ENCODE data around the gene LAMA1. TPM values are rescaled to one million over a fixed set of nuclear protein-coding genes. Genes with fewer than 3 reads are reported as not detected.
A peak's percentile ranks its signal among the peaks of the same experiment; 100 is the strongest.
"Not testable (repeated sequence)": the region's sequence is repeated elsewhere in the genome, so short reads cannot be mapped to it uniquely, and the experiment has no call there.

The LAMA1 gene
- total and polyA plus RNA-seq, 2 experiments from 2014 or later: 11.4 to 36.8 TPM

DNA sequence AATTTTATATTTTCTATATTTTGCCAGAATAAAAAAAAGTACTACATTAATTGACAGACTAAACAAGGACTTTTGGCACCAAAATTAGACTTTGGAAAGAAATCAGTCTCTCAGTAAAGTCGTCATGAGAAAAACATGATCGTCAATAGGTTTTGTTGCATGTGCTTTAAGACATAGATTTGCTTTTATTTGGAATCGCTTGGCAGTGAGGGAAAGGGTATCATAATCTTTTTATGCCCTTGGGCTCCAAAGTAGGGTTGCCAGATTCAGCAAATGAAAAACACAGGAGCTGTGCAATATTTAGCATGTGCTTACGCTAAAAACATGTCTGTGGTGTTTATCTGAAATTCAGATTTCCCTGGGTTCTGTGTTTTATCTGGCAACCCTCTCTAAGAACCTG, 177.6 kb downstream of the LAMA1 start:
- H3K4me1 ChIP-seq (ENCODE audit: low read depth): no peaks in the 10 kb centered on the region
- H3K27ac ChIP-seq: peak overlapping the region; percentile 17
- no peak overlapping the region for H3K4me3 ChIP-seq
- TF ChIP-seq, protein P1, sequence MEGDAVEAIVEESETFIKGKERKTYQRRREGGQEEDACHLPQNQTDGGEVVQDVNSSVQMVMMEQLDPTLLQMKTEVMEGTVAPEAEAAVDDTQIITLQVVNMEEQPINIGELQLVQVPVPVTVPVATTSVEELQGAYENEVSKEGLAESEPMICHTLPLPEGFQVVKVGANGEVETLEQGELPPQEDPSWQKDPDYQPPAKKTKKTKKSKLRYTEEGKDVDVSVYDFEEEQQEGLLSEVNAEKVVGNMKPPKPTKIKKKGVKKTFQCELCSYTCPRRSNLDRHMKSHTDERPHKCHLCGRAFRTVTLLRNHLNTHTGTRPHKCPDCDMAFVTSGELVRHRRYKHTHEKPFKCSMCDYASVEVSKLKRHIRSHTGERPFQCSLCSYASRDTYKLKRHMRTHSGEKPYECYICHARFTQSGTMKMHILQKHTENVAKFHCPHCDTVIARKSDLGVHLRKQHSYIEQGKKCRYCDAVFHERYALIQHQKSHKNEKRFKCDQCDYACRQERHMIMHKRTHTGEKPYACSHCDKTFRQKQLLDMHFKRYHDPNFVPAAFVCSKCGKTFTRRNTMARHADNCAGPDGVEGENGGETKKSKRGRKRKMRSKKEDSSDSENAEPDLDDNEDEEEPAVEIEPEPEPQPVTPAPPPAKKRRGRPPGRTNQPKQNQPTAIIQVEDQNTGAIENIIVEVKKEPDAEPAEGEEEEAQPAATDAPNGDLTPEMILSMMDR (IDR thresholded peaks at IDR 0.05; ENCODE audit: low read depth, low read length): no peak
- H3K36me3 ChIP-seq: peaks cover 13% of the 10 kb centered on the region
- no peaks in the 10 kb centered on the region for H3K27me3 ChIP-seq
- no peak for DNase-seq (ENCODE audit: low read depth in 1 of 2, low spot score in 1 of 2)
- H3K9me3 ChIP-seq (ENCODE audit: low read depth): no peaks in the 10 kb centered on the region

DNA sequence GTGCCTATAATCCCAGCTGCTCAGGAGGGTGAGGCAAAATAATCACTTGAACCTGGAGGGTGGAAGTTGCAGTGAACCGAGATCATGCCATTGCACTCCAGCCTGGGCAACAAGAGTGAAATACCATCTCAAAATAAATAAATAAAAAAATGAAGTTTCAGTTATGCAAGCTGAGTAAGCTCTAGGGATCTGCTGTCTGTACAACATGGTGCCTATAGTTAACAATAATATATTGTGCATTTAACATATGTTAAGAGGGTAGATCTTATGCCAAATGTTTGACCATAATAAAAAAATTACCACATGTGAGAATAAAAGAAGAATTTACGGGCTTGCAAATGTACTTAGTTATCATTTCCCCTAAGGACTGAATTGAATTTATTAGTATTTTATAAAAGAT, 179.2 kb downstream of the LAMA1 start:
- H3K4me3 ChIP-seq; H3K27me3 ChIP-seq; H3K4me1 ChIP-seq (ENCODE audit: low read depth); H3K27ac ChIP-seq; DNase-seq (ENCODE audit: low read depth in 1 of 2, low spot score in 1 of 2); H3K9me3 ChIP-seq (ENCODE audit: low read depth): not testable (repeated sequence)
- H3K36me3 ChIP-seq: peaks cover 13% of the 10 kb centered on the region

DNA sequence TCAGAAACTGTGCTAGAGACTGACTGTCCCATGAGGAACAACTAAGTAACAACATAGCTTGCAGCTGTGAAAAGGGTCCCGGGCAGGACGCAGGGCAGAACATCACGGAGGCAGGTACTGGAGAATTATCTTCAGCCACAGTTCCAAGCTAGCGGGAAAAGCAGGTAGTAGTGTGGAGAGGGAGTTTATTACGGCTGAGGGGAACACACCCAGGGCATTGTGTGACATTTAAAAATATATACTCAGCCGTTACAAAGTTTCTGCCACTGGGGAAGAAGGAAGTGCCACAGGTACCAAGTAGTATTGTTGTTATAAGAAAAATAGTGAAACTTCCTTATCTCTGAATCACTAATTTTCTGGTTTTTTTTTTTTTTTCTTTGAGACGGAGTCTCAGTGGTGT, 179.6 kb downstream of the LAMA1 start:
- Histone ChIP-seq H3K4me3 (no peak overlapping the region), H3K4me1 (ENCODE audit: low read depth) (no peaks in the 10 kb centered on the region), H3K9me3 (ENCODE audit: low read depth) (no peaks in the 10 kb centered on the region), H3K36me3 (peaks cover 12% of the 10 kb centered on the region), H3K27ac (no peak overlapping the region), H3K27me3 (no peaks in the 10 kb centered on the region)
- DNase-seq (ENCODE audit: low read depth in 1 of 2, low spot score in 1 of 2): no peak
- TF ChIP-seq, protein P1 (IDR thresholded peaks at IDR 0.05; ENCODE audit: low read depth, low read length): no peak

DNA sequence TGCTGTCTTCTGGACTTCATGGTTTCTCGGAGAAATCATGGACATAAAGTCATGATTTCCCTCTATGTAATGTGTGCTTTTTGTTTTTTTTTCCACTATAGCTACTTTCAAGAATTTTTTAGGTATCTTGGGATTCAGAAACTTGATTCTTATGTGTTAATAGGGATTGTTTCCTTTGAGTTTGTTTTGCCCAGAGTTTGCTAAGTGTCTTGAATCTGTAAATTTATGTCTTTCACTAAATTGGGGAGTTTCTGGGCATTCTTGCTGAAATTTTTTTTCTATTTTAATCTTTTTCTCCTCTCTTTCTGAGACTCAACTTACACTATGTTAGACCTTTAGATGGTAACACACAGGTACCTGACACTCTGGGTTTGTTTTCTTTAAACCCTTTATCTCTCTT, 182.7 kb downstream of the LAMA1 start:
- no peaks in the 10 kb centered on the region for H3K36me3 ChIP-seq
- no peaks in the 10 kb centered on the region for H3K9me3 ChIP-seq (ENCODE audit: low read depth)
- H3K27ac ChIP-seq: no peak overlapping the region
- TF ChIP-seq, protein P1 (IDR thresholded peaks at IDR 0.05; ENCODE audit: low read depth, low read length): no peak
- H3K4me3 ChIP-seq: no peak overlapping the region
- H3K4me1 ChIP-seq (ENCODE audit: low read depth): no peaks in the 10 kb centered on the region
- no peaks in the 10 kb centered on the region for H3K27me3 ChIP-seq
- no peak for DNase-seq (ENCODE audit: low read depth in 1 of 2, low spot score in 1 of 2)

DNA sequence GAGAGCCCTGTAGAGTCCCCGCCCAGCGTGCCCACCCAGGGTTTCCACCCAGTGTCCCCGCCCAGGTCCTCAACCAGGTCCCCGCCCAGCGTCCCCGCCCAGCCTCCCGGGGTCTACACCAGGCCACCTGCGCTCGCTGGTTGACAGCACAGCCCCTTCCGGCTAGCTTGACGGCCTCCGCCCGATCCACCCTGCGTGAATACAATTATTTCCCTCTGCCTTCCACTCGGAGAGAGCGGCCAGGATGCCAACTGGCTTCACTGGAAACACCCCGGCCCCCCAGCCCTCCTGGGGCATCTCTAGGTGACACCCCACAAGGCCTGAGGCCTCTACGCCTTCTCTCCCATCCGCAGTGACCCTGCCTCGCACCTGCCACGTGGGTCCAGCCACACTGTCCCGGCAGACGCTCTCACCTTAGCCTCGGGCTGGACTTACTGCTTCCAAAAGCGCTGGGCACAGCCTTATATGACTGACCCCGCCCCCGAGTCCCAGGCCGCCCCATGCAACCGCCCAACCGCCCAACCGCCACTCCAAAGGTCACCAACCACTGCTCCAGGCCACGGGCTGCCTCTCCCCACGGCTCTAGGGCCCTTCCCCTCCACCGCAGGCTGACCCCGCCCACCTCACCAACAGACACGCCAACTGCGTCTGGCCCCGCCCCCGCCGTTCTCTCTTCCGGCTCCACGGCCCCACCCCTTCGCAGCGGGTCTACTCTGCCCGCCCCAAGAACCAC, 188.1 kb downstream of the LAMA1 start:
- Histone ChIP-seq H3K27ac (no peak overlapping the region), H3K36me3 (no peaks in the 10 kb centered on the region), H3K9me3 (ENCODE audit: low read depth) (no peaks in the 10 kb centered on the region), H3K27me3 (no peaks in the 10 kb centered on the region), H3K4me3 (no peak overlapping the region), H3K4me1 (ENCODE audit: low read depth) (no peaks in the 10 kb centered on the region)
- TF ChIP-seq, protein P1 (IDR thresholded peaks at IDR 0.05; ENCODE audit: low read depth, low read length): no peak
- peak in 1 of 2 donors; percentile 25 for DNase-seq (ENCODE audit: low read depth in 1 of 2, low spot score in 1 of 2)

DNA sequence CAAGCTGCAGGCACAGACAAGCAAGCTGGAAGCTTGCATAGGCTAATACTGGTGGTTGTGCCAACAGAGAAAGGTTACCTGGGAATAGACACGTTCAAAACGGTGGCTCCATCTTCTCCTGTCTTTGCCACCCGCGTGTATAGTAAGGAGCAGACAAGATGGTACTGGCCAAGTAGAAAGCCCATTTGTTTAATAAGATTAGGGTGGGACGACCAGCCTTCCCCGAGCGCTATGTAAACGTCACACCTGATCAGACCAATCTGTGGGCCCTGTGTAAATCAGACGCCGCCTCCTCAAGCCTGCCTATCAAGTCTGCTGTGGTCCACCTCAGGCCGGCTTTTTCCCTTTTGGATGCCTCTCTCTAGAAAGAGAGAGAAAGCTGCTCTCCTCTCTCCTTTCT, 189.2 kb downstream of the LAMA1 start:
- TF ChIP-seq, protein P1 (IDR thresholded peaks at IDR 0.05; ENCODE audit: low read depth, low read length): no peak
- H3K27me3 ChIP-seq: no peaks in the 10 kb centered on the region
- no peaks in the 10 kb centered on the region for H3K9me3 ChIP-seq (ENCODE audit: low read depth)

More for the DNA sequence above, 189.2 kb downstream of the LAMA1 start:
- no peak for DNase-seq (ENCODE audit: low read depth in 1 of 2, low spot score in 1 of 2)
- H3K4me1 ChIP-seq (ENCODE audit: low read depth): no peaks in the 10 kb centered on the region
- no peak overlapping the region for H3K4me3 ChIP-seq
- H3K27ac ChIP-seq: no peak overlapping the region
- no peaks in the 10 kb centered on the region for H3K36me3 ChIP-seq

Measured in cardiac muscle cell (in vitro differentiated cells and primary cell).